Measurements from ENCODE around the gene SRL.
A peak's percentile ranks its signal among the peaks of the same experiment; 100 is the strongest.

The SRL gene

DNA sequence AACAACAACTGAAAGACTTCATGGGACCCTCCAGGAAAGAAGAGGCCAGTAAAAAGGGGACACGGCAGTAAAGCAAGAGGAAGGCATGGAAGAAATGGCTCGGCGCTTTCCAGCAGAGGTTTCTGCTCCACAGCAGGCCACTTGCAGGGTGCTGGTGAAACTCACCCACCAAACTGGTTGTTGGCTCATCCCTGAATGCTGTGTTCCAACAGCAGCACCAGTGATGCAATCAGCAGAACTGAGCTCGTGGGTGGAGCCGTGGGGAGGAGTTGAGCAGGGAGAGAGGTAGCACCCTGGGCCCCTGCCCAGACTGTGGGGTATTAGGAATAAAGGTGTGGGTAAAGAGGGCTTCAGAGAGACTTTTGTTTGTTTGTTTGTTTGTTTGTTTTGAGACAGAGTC lies 62.9 kb downstream of the SRL start:
- TF ChIP-seq, protein P1, sequence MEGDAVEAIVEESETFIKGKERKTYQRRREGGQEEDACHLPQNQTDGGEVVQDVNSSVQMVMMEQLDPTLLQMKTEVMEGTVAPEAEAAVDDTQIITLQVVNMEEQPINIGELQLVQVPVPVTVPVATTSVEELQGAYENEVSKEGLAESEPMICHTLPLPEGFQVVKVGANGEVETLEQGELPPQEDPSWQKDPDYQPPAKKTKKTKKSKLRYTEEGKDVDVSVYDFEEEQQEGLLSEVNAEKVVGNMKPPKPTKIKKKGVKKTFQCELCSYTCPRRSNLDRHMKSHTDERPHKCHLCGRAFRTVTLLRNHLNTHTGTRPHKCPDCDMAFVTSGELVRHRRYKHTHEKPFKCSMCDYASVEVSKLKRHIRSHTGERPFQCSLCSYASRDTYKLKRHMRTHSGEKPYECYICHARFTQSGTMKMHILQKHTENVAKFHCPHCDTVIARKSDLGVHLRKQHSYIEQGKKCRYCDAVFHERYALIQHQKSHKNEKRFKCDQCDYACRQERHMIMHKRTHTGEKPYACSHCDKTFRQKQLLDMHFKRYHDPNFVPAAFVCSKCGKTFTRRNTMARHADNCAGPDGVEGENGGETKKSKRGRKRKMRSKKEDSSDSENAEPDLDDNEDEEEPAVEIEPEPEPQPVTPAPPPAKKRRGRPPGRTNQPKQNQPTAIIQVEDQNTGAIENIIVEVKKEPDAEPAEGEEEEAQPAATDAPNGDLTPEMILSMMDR (IDR thresholded peaks at IDR 0.05; ENCODE audit: borderline replicate concordance, control extremely low read depth, extremely low read depth, insufficient read depth, missing control alignments) = no peak
- no peak for DNase-seq (ENCODE audit: low spot score)
- in situ Hi-C loops (cut with MboI; ENCODE audit: low sequenced_read_pairs, unreplicated experiment) = no loop called here

DNA sequence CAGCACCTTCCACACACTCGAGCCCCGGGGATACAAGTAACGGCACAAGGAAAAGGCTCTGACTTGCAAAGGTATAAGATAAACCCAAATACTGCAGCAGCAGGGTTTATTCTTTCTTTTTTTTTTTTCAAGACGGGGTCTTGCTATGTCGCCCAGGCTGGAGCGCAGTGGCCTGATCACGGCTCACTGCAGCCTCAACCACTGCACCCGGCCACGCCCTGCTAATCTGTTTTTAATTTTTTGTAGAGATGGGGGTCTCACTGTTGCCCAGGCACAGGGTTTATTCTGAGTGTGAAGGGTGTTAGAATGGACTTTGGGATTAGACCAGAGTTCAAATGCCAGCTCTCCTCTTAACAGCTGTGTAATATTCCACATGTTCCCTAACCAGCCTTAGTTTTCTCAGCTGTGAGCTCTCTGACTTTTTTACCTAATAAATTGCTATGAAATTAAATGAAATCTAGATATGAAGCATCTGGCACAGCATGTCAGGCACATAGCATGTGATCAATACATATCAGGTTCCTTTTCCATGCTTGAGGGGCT lies 63.3 kb downstream of the SRL start:
- in situ Hi-C loops (cut with MboI; ENCODE audit: low sequenced_read_pairs, unreplicated experiment) = no loop called here
- TF ChIP-seq, protein P1 (IDR thresholded peaks at IDR 0.05; ENCODE audit: borderline replicate concordance, control extremely low read depth, extremely low read depth, insufficient read depth, missing control alignments) = no peak
- no peak for DNase-seq (ENCODE audit: low spot score)

DNA sequence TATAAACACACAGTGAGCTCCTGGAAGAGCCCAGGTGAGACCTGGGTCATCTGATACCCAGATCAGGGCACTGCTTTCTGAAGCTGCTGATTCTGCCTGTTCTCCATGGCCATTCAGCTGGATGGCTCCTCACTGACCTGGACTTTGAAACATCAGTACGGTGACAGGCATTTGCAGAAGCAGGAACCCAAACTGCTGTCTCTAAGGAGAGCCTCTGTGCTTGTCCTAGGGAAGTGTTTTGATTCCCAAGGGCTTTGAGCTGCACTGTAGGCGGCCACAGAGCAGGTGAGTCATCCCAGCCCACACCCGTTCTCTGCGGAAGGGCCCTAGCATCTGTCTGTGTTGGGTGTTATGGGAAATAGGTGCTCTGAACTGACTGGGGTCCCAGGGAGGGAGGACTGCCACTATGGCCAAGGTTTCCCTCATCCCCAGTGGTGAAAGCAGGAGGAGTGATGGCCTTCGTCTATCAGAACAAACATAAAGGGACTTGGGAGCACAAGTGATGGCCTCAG lies 64.9 kb downstream of the SRL start:
- TF ChIP-seq, protein P1 (IDR thresholded peaks at IDR 0.05; ENCODE audit: borderline replicate concordance, control extremely low read depth, extremely low read depth, insufficient read depth, missing control alignments) = no peak
- in situ Hi-C loops (cut with MboI; ENCODE audit: low sequenced_read_pairs, unreplicated experiment) = no loop called here
- peak; percentile 61 for DNase-seq (ENCODE audit: low spot score)

DNA sequence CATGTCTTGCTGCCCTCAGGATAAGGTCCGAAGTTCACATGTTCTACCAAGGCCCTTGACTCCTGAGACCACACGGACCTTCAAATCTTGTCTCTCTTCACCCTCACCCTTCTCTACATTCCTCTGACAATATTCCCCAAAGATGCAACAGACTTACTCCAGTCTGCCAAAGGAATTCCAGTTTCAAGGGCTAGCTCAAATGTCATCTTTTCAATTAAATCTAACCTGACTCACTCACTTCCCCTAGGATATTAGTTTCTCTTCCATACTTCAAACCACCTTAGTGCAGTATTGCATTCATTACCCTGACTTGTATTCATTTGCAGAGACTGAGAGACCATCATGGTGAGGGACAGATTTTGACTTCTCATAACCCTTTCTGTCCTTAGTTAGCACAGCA lies 66.0 kb downstream of the SRL start:
- DNase-seq (ENCODE audit: low spot score) = no peak
- in situ Hi-C loops (cut with MboI; ENCODE audit: low sequenced_read_pairs, unreplicated experiment) = no loop called here
- TF ChIP-seq, protein P1 (IDR thresholded peaks at IDR 0.05; ENCODE audit: borderline replicate concordance, control extremely low read depth, extremely low read depth, insufficient read depth, missing control alignments) = no peak

DNA sequence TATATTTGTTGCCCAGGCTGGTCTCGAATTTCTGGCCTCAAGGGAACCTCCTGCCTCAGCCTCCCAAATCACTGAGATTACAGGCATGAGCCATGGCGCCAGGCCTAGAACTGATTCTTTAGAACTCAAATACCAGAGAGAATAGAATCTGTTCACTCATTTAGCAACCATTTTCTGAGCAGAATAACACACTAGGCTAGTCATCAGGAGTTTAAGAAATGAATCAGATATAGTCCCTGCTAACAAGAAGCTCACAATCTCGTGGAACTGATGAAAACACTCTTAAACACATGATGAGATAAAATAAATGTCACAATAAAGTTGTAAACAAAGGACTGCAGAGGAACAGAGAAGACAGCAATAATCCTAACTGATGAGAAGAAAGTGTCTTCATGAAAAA lies 69.8 kb downstream of the SRL start:
- in situ Hi-C loops (cut with MboI; ENCODE audit: low sequenced_read_pairs, unreplicated experiment) = no loop called here
- TF ChIP-seq, protein P1 (IDR thresholded peaks at IDR 0.05; ENCODE audit: borderline replicate concordance, control extremely low read depth, extremely low read depth, insufficient read depth, missing control alignments) = no peak
- DNase-seq (ENCODE audit: low spot score) = no peak

DNA sequence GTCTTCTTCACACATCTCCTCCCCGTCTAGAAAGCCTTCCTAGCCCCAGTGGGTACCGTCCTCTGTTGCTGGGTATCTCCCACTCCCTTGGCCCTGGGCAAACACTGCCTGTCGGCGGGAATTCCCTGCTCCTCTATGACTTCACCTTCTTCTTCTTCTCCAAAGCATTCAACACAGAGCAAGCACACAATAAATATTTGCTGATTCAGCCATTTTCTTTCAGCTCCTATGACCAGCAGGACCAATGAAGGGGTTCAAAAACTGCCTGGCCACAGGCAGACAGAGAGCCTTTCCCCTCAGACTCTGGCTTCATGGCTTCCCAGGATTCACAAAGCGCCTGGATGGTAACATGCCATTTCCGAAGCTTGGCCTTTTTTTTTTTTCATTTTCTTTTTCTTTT lies 72.5 kb downstream of the SRL start:
- no peak for DNase-seq (ENCODE audit: low spot score)
- in situ Hi-C loops (cut with MboI; ENCODE audit: low sequenced_read_pairs, unreplicated experiment) = no loop called here
- TF ChIP-seq, protein P1 (IDR thresholded peaks at IDR 0.05; ENCODE audit: borderline replicate concordance, control extremely low read depth, extremely low read depth, insufficient read depth, missing control alignments) = no peak
